ENCODE measurements around the gene SUGCT. TPM values are rescaled to one million over a fixed set of nuclear protein-coding genes. Genes with fewer than 3 reads are reported as not detected.

The SUGCT gene
- total RNA-seq, 1 donor from 2014 or later = 1.7 TPM

GRCh38 chr7:40828686-40829600 is 694.1 kb downstream of the SUGCT start:
- no peak for TF ChIP-seq CTCF (IDR thresholded peaks at IDR 0.05)
- Histone ChIP-seq H3K4me1 (no peaks in the 10 kb centered on the region), H3K9me3 (no peaks in the 10 kb centered on the region), H3K36me3 (no peaks in the 10 kb centered on the region), H3K4me3 (no peak overlapping the region), H3K27me3 (ENCODE audit: low read depth) (no peaks in the 10 kb centered on the region), H3K27ac (no peak overlapping the region)
- ATAC-seq (no peak), DNase-seq (no peak)
- intact Hi-C loops (cut with DNase I) = no loop called here

- Histone ChIP-seq H3K27ac (no peak overlapping the region), H3K4me3 (no peak overlapping the region), H3K27me3 (ENCODE audit: low read depth) (no peaks in the 10 kb centered on the region), H3K36me3 (no peaks in the 10 kb centered on the region), H3K4me1 (no peaks in the 10 kb centered on the region), H3K9me3 (no peaks in the 10 kb centered on the region)
- TF ChIP-seq CTCF (IDR thresholded peaks at IDR 0.05) = no peak
- ATAC-seq (no peak), DNase-seq (no peak)
- intact Hi-C loops (cut with DNase I) = no loop called here
Measured at GRCh38 chr7:40833191-40833887, 698.5 kb downstream of the SUGCT start.

GRCh38 chr7:40833888-40834234 is 699.1 kb downstream of the SUGCT start:
- Histone ChIP-seq H3K27ac (no peak overlapping the region), H3K36me3 (no peaks in the 10 kb centered on the region), H3K4me3 (no peak overlapping the region), H3K9me3 (no peaks in the 10 kb centered on the region), H3K4me1 (no peaks in the 10 kb centered on the region), H3K27me3 (ENCODE audit: low read depth) (no peaks in the 10 kb centered on the region)
- DNase-seq = no peak
- no peak for ATAC-seq
- intact Hi-C loops (cut with DNase I) = no loop called here
- TF ChIP-seq CTCF (IDR thresholded peaks at IDR 0.05) = no peak

- Histone ChIP-seq H3K4me1 (no peaks in the 10 kb centered on the region), H3K36me3 (no peaks in the 10 kb centered on the region), H3K4me3 (no peak overlapping the region), H3K9me3 (peaks cover 9% of the 10 kb centered on the region), H3K27me3 (ENCODE audit: low read depth) (no peaks in the 10 kb centered on the region), H3K27ac (no peak overlapping the region)
- ATAC-seq = no peak
- TF ChIP-seq CTCF (IDR thresholded peaks at IDR 0.05) = no peak
- DNase-seq = no peak
- intact Hi-C loops (cut with DNase I) = no loop called here
Measured at GRCh38 chr7:40836218-40836617, 701.4 kb downstream of the SUGCT start.

- ATAC-seq (no peak), DNase-seq (no peak)
- no peak overlapping the region for H3K27ac ChIP-seq
- no peaks in the 10 kb centered on the region for H3K36me3 ChIP-seq
- no peak for TF ChIP-seq CTCF (IDR thresholded peaks at IDR 0.05)
- intact Hi-C loops (cut with DNase I) = no loop called here
- H3K27me3 ChIP-seq (ENCODE audit: low read depth) = no peaks in the 10 kb centered on the region
- no peaks in the 10 kb centered on the region for H3K4me1 ChIP-seq
- H3K9me3 ChIP-seq = peaks cover 9% of the 10 kb centered on the region
- H3K4me3 ChIP-seq = no peak overlapping the region
Measured at GRCh38 chr7:40839881-40840280, 705.1 kb downstream of the SUGCT start.

All from lower lobe of right lung (tissue), 2 donors.